ENCODE measurements around the gene DNASE1L2. TPM values are rescaled to one million over a fixed set of nuclear protein-coding genes. Genes with fewer than 3 reads are reported as not detected.

The DNASE1L2 gene
- total and polyA plus RNA-seq, 2 of the 8 experiments (the other 6 are each of a cell fraction or from before 2014, with no cell fraction given), result 0.35 to 0.97 TPM

- TF ChIP-seq MAX (IDR thresholded peaks at IDR 0.05), result no peak
These were observed 46.9 kb upstream of the DNASE1L2 start (continued) for GRCh38 chr16:2189252-2189893.

Measured in H1 (cell line).